RCC 7860 (cell line): ENCODE data around the gene SH3PXD2A.
A peak's percentile ranks its signal among the peaks of the same experiment; 100 is the strongest.

Experiments used
- DNase-seq: peaks from one replicate; pipeline ENCODE4 v3.0.0-alpha.2; 2015; ENCODE audit warnings: low spot score
- FAIRE-seq: peaks from 2 replicates; lab custom pipeline; 2012; peaks lifted over from hg19 to GRCh38; lab: Jason Lieb, UNC

Gene SH3PXD2A

GRCh38 chr10:103712146-103712545 lies 143.2 kb downstream of the SH3PXD2A start:
- FAIRE-seq (no peak), DNase-seq (no peak)

DNA sequence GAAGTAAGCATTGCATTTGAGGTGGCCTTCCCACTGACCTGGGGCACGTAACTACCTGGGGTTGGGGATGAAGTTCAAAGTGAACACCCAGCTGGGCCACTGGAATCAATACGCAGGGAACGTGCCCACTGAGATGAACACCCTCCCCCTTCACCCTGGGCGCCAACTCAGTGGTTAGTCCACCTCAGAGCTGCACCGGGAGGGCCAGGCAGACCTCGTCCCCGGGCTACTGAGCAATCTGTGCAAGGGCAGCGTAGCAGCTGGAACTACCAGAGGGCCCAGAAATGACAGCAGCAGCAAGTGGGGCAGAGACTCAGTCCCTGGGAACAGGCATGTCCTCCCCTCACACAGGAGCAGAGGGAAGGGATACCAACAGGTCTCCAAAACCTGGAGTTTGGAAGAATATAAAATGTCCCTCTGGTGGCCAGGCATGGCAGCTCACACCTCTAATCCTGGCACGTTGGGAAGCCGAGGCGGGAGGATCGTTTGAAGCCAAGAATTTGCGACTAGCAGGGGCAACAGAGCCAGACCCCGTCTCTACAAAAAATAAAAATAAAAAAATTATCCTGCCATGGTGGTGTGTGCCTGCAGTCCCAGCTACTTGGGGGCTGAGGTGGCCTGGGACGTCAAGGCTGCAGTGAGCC lies 143.9 kb downstream of the SH3PXD2A start:
- FAIRE-seq (no peak), DNase-seq (no peak)

GRCh38 chr10:103710490-103710889 lies 144.9 kb downstream of the SH3PXD2A start:
- DNase-seq (no peak), FAIRE-seq (no peak)

- DNase-seq (peak; percentile 23), FAIRE-seq (no peak)
These were observed 145.9 kb downstream of the SH3PXD2A start for GRCh38 chr10:103709341-103709920.

GRCh38 chr10:103708627-103709288 lies 146.6 kb downstream of the SH3PXD2A start:
- no peak for DNase-seq
- no peak for FAIRE-seq

- DNase-seq (no peak), FAIRE-seq (no peak)
These were observed 147.3 kb downstream of the SH3PXD2A start for GRCh38 chr10:103707956-103708626.

- FAIRE-seq (no peak), DNase-seq (no peak)
These were observed 148.6 kb downstream of the SH3PXD2A start for GRCh38 chr10:103706762-103707161.

- no peak for DNase-seq
- FAIRE-seq, result no peak
These were observed 149.3 kb downstream of the SH3PXD2A start for GRCh38 chr10:103706047-103706446.

- DNase-seq (no peak), FAIRE-seq (no peak)
These were observed 151.1 kb downstream of the SH3PXD2A start for GRCh38 chr10:103703941-103704919.

- DNase-seq, result no peak
- FAIRE-seq, result no peak
These were observed 153.8 kb downstream of the SH3PXD2A start for GRCh38 chr10:103701380-103702222.

- no peak for FAIRE-seq
- DNase-seq, result no peak
These were observed 155.0 kb downstream of the SH3PXD2A start for GRCh38 chr10:103700436-103700715.

GRCh38 chr10:103699611-103700435 lies 155.6 kb downstream of the SH3PXD2A start:
- FAIRE-seq, result no peak
- DNase-seq, result no peak

DNA sequence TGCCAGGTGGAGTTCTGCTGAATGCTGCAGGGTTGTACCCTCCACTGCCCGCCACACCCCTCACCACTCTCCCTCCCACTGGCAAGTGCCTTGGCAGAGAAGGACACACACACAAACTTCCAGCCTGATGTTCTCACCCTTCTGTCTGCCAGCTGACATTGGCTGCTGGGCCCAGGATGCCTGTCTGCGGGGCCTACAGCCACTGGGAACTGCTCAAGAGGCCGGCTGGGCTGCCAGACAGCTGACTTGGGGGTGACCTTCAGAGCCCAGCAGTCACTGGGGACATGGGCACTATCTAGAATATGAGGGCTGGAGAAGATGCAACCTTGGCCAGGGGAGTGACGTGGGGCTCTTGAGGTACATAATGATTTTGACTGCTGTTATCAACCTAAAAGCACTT lies 157.1 kb downstream of the SH3PXD2A start:
- DNase-seq, result no peak
- no peak for FAIRE-seq

DNA sequence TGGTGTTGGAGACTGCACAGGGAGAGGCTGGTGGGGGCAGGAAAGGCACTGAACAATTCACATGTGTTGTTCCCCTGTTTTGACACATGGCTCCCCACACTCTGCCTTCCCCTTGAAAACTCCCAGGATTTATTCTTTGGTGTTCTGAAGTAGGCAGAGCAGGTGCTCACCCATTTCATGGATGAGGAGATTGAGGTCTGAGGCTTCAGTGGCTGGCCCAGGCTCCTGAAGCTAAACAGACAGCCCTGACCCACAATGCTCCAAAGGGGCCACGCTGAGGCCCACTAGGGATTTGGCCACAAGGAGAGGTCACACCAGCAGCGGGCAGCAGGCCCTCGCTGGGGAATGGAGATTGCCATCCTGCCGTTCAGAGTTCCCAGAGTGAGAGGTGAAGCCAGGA lies 157.6 kb downstream of the SH3PXD2A start:
- no peak for DNase-seq
- FAIRE-seq, result no peak

DNA sequence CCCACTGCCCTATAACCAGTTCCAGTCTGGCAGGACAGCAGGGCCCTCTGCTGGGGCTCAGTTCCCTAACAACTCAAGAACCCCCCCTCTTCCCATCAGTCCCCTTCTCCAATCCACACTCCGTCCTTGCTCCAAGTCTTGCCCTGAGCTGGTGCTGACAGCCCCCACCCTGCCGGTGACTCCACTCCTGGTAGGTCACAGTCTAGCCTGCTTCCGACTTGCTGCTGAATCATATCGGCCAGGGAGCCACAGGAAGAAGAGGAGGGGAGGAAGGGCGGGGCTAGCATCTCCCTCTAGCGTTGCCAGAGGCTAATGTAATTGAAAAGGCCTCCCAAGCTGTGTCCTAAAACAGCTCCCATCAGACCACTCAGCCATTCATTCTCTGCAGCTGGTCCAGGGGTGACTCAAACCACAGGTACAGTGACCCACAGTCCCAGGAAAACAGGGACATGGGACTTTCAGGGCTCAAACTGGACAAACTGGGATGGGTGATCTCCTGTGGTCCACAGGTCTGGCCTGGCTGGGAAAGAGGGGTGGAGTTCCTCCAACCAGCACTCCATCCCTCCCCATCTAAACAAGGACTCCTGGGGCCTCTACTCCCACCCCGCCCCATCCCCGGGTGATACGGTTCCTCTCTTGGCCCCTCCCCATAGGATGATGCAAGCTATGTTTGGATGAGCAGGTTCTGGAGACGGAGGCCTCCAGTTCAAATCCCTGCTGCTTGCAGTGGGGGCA lies 158.8 kb downstream of the SH3PXD2A start:
- DNase-seq (peak; percentile 87), FAIRE-seq (peak; percentile 81)

DNA sequence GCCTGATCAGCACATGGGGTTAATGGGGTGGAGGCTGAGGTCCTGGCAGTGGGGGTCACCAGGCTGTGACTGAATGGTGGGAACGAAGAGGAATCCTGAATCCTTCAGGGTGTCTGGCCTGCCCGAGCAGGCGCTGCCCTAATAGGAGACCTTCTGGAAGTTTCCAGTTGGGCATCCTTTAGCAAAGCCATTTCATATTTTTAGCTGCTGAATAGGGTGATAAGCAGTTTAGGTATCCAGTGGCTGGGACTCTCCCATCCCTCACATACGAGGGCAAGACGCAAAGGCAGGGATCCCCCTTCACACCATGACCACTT lies 159.3 kb downstream of the SH3PXD2A start:
- no peak for DNase-seq
- no peak for FAIRE-seq

GRCh38 chr10:103695584-103696005 lies 159.8 kb downstream of the SH3PXD2A start:
- no peak for FAIRE-seq
- no peak for DNase-seq

- no peak for FAIRE-seq
- DNase-seq, result no peak
These were observed 161.6 kb downstream of the SH3PXD2A start for GRCh38 chr10:103693812-103694205.
